Loucy (cell line): Measurements from ENCODE around the gene MAVS.

ENCODE experiments used
- H2AFZ ChIP-seq: fragments of 200-600 bp; sonication (generic); 2 replicates; pipeline ENCODE4 v1.6.0; 2016; ENCODE audit warnings: antibody characterized with exemption, mild to moderate bottlenecking, low read length, moderate library complexity
- H3F3A ChIP-seq: fragments of 200-600 bp; 2 replicates; pipeline ENCODE4 v1.6.0; 2016; ENCODE audit warnings: antibody characterized with exemption, low read depth, mild to moderate bottlenecking
- H3K27me3 ChIP-seq: fragments of 200-600 bp; sonication (generic); 2 replicates; pipeline ENCODE4 v1.6.1; 2014; ENCODE audit warnings: low read length, mild to moderate bottlenecking; ENCODE audit not compliant: insufficient read depth, poor library complexity, severe bottlenecking
- H3K36me3 ChIP-seq: fragments of 200-600 bp; sonication (generic); 2 replicates; pipeline ENCODE4 v1.6.1; 2016; ENCODE audit warnings: low read length; ENCODE audit not compliant: insufficient read depth
- H3K4me1 ChIP-seq: fragments of 200-600 bp; sonication (generic); 2 replicates; pipeline ENCODE4 v1.5.1; 2014; ENCODE audit warnings: low read length, mild to moderate bottlenecking; ENCODE audit not compliant: insufficient read depth, poor library complexity, severe bottlenecking
- H3K4me2 ChIP-seq: fragments of 200-600 bp; sonication (generic); 2 replicates; pipeline ENCODE4 v1.6.0; 2014; ENCODE audit warnings: antibody characterized with exemption, low read length, low read depth, mild to moderate bottlenecking; ENCODE audit not compliant: poor library complexity, severe bottlenecking
- H3K4me3 ChIP-seq: fragments of 200-600 bp; sonication (generic); 2 replicates; pipeline ENCODE4 v1.5.1; 2014; ENCODE audit warnings: low read length, mild to moderate bottlenecking, mixed read lengths; ENCODE audit not compliant: poor library complexity, severe bottlenecking
- H3K79me2 ChIP-seq: fragments of 200-600 bp; sonication (generic); 2 replicates; pipeline ENCODE4 v1.6.1; 2014; ENCODE audit warnings: low read length; ENCODE audit not compliant: insufficient read depth
- H3K9ac ChIP-seq: fragments of 200-600 bp; sonication (generic); 2 replicates; pipeline ENCODE4 v1.6.0; 2014; ENCODE audit warnings: mild to moderate bottlenecking, low read depth, low read length, moderate library complexity; ENCODE audit not compliant: poor library complexity, severe bottlenecking
- H3K9me2 ChIP-seq: fragments of 200-600 bp; sonication (generic); replicated peaks from 2 replicates; pipeline ENCODE4 v1.6.1; 2016; ENCODE audit warnings: low read depth, low read length, mixed read lengths
- H3K9me3 ChIP-seq: fragments of 200-600 bp; sonication (generic); 2 replicates; pipeline ENCODE4 v1.6.1; 2014; ENCODE audit warnings: mild to moderate bottlenecking, antibody characterized with exemption, low read length, low read depth; ENCODE audit not compliant: insufficient read depth
- H4K20me1 ChIP-seq: fragments of 200-600 bp; sonication (generic); 2 replicates; pipeline ENCODE4 v1.6.0; 2014; ENCODE audit warnings: antibody characterized with exemption, low read length, mild to moderate bottlenecking; ENCODE audit not compliant: insufficient read depth, poor library complexity, severe bottlenecking
- EZH2phosphoT487 ChIP-seq: fragments of 200-600 bp; IDR thresholded peaks from 2 replicates; pipeline ENCODE4 v1.6.1; 2018; ENCODE audit warnings: antibody characterized with exemption, mild to moderate bottlenecking, moderate library complexity, borderline replicate concordance
- TF ChIP-seq, protein P1 (sequence below): fragments of 200-600 bp; sonication (generic); conservative IDR thresholded peaks from 2 replicates; pipeline ENCODE4 v1.5.1; 2014; ENCODE audit warnings: mild to moderate bottlenecking, antibody characterized with exemption, low read length

Gene MAVS

GRCh38 chr20:3798373-3798768, 48.3 kb upstream of the MAVS start:
- Histone ChIP-seq H3K4me3 (peak overlapping the region; percentile 98), H3K27me3 (no peaks in the 10 kb centered on the region), H3K79me2 (peaks cover 59% of the 10 kb centered on the region), H2AFZ (no peak overlapping the region), H3K9ac (peak overlapping the region; percentile 91), H4K20me1 (peaks cover 31% of the 10 kb centered on the region), H3K36me3 (peaks cover 34% of the 10 kb centered on the region; the same call in 1 of the 2 replicates), H3K9me2 (no peaks in the 10 kb centered on the region), H3F3A (no peaks in the 10 kb centered on the region), H3K9me3 (no peaks in the 10 kb centered on the region), H3K4me1 (peaks cover 45% of the 10 kb centered on the region), H3K4me2 (peak overlapping the region; percentile 88)
- TF ChIP-seq, protein P1, sequence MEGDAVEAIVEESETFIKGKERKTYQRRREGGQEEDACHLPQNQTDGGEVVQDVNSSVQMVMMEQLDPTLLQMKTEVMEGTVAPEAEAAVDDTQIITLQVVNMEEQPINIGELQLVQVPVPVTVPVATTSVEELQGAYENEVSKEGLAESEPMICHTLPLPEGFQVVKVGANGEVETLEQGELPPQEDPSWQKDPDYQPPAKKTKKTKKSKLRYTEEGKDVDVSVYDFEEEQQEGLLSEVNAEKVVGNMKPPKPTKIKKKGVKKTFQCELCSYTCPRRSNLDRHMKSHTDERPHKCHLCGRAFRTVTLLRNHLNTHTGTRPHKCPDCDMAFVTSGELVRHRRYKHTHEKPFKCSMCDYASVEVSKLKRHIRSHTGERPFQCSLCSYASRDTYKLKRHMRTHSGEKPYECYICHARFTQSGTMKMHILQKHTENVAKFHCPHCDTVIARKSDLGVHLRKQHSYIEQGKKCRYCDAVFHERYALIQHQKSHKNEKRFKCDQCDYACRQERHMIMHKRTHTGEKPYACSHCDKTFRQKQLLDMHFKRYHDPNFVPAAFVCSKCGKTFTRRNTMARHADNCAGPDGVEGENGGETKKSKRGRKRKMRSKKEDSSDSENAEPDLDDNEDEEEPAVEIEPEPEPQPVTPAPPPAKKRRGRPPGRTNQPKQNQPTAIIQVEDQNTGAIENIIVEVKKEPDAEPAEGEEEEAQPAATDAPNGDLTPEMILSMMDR = no peak
- TF ChIP-seq EZH2phosphoT487 = no peak

GRCh38 chr20:3798908-3799248, 47.8 kb upstream of the MAVS start:
- peaks cover 31% of the 10 kb centered on the region for H4K20me1 ChIP-seq
- TF ChIP-seq, protein P1 = no peak
- no peak for TF ChIP-seq EZH2phosphoT487
- H3K9me3 ChIP-seq = no peaks in the 10 kb centered on the region
- H3K36me3 ChIP-seq = peaks cover 39% of the 10 kb centered on the region; the same call in 1 of the 2 replicates
- no peaks in the 10 kb centered on the region for H3K27me3 ChIP-seq
- H3K4me2 ChIP-seq = peak overlapping the region; percentile 88
- no peak overlapping the region for H2AFZ ChIP-seq
- H3K79me2 ChIP-seq = peaks cover 59% of the 10 kb centered on the region
- no peaks in the 10 kb centered on the region for H3K9me2 ChIP-seq
- peaks cover 45% of the 10 kb centered on the region for H3K4me1 ChIP-seq
- no peaks in the 10 kb centered on the region for H3F3A ChIP-seq
- H3K9ac ChIP-seq = peak overlapping the region; percentile 91
- H3K4me3 ChIP-seq = peak overlapping the region; percentile 98

DNA sequence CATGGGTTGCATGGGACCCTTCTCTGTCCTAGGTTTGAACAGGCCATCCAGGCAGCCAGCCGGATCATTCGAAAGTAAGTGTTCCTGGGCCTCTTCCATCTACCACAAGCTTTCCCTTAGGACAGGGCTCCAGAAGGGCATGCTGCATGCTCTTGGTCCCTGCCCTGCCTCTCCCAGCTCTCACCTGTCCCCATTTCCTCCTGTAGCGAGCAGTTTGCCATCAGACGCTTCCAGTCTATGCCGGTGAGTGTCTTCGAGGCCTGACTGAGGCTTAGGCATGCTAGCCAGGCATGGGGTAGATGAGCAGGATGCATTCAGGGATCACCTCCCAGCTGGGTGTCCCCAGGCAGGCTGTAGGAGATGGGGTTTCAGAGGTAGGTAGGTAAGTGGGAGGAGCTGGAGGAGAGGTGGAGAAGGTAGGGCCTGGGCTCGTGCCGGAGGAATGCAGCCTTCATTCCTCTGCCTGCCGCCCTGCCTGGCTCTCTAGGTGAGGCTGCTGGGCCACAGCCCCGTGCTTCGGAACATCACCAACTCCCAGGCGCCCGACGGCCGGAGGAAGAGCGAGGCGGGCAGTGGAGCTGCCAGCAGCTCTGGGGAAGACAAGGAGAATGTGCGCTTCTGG, 46.3 kb upstream of the MAVS start:
- no peak for TF ChIP-seq EZH2phosphoT487
- TF ChIP-seq, protein P1 = no peak
- Histone ChIP-seq H3K9me3 (no peaks in the 10 kb centered on the region), H3K4me3 (no peak overlapping the region), H3K4me2 (no peak overlapping the region), H3K4me1 (peaks cover 37% of the 10 kb centered on the region), H3K36me3 (peaks cover 54% of the 10 kb centered on the region; the same call in 1 of the 2 replicates), H3K79me2 (peaks cover 59% of the 10 kb centered on the region), H3K9ac (no peak overlapping the region), H3K9me2 (no peaks in the 10 kb centered on the region), H4K20me1 (peaks cover 31% of the 10 kb centered on the region), H2AFZ (no peak overlapping the region), H3F3A (no peaks in the 10 kb centered on the region), H3K27me3 (no peaks in the 10 kb centered on the region)
